Measurements from ENCODE around the gene DIS3L2. TPM values are rescaled to one million over a fixed set of nuclear protein-coding genes. Genes with fewer than 3 reads are reported as not detected.

Gene DIS3L2
- total RNA-seq, 2 donors from 2014 or later, result 19.6 to 22.1 TPM

DNA sequence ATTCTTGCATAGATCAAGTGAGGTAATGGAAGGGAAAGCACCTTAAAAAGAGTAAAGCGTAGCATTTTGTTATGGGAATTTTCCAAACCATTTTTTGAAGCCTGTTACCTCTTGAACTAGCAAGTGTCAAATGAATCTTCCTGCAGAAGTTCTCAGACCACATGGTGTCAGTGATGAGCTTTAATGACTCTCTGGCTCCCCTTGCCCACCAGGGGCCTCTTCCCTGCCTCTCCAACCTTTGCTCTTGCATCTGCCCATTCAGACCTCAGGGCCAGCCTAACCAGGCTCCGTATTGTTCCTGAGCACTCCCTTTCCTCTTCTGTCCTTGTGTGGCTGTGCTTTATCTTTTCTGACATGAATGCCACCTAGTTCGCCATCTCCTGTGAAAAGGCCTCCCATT, 155.9 kb downstream of the DIS3L2 start:
- TF ChIP-seq, protein P1, sequence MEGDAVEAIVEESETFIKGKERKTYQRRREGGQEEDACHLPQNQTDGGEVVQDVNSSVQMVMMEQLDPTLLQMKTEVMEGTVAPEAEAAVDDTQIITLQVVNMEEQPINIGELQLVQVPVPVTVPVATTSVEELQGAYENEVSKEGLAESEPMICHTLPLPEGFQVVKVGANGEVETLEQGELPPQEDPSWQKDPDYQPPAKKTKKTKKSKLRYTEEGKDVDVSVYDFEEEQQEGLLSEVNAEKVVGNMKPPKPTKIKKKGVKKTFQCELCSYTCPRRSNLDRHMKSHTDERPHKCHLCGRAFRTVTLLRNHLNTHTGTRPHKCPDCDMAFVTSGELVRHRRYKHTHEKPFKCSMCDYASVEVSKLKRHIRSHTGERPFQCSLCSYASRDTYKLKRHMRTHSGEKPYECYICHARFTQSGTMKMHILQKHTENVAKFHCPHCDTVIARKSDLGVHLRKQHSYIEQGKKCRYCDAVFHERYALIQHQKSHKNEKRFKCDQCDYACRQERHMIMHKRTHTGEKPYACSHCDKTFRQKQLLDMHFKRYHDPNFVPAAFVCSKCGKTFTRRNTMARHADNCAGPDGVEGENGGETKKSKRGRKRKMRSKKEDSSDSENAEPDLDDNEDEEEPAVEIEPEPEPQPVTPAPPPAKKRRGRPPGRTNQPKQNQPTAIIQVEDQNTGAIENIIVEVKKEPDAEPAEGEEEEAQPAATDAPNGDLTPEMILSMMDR (IDR thresholded peaks at IDR 0.05), result no peak
- Histone ChIP-seq H3K36me3 (no peaks in the 10 kb centered on the region), H3K4me1 (peaks cover 0 to 5% of the 10 kb centered on the region in 2 donors), H3K27ac (no peak overlapping the region), H3K9me3 (no peaks in the 10 kb centered on the region), H3K4me3 (no peak overlapping the region), H3K27me3 (no peaks in the 10 kb centered on the region)
- DNase-seq (ENCODE audit: low spot score), result no peak

DNA sequence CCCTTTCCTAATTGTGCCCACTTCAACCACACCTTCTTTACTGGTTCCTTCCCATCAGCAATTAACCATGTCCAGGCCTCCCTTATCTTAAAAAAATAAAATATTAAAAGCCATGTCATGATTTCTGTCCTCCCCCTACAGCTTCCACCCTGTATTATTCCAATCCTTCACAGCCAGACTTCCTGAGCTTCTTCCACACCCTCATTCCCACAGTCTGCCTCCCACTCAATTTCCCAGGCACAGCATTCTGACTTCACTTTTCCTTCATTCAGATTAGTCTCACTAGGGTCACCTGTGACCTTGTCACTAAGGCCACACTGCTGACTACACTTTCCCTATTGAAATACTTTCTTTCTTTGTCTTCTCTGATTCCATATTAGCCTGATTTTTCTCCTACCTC, 159.4 kb downstream of the DIS3L2 start:
- TF ChIP-seq, protein P1 (IDR thresholded peaks at IDR 0.05), result no peak
- Histone ChIP-seq H3K4me1 (no peaks in the 10 kb centered on the region), H3K27me3 (no peaks in the 10 kb centered on the region), H3K27ac (no peak overlapping the region), H3K9me3 (no peaks in the 10 kb centered on the region), H3K36me3 (no peaks in the 10 kb centered on the region), H3K4me3 (no peak overlapping the region)
- no peak for DNase-seq (ENCODE audit: low spot score)

DNA sequence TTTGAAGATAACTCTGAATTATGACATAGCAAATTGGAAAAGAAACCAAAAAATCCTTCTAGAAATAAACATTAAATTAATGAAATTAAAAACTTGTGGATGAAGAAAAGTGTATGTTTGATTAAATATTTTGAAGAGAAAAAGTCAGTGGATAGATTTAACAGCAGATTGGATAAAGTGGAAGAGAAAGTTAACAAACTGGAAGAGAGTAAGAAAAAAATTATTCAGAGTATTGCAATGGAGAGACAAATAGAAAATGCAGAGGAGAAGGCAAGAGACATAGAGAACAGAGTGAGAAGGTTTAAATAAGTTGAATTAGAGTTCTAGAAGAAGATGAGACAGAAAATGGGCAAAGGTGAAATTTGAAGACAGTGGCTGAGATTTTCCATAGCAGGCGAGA, 162.8 kb downstream of the DIS3L2 start:
- no peak for DNase-seq (ENCODE audit: low spot score)
- TF ChIP-seq, protein P1 (IDR thresholded peaks at IDR 0.05), result no peak
- Histone ChIP-seq H3K9me3 (no peaks in the 10 kb centered on the region), H3K4me3 (no peak overlapping the region), H3K27ac (no peak overlapping the region), H3K36me3 (no peaks in the 10 kb centered on the region), H3K4me1 (no peaks in the 10 kb centered on the region), H3K27me3 (no peaks in the 10 kb centered on the region)

DNA sequence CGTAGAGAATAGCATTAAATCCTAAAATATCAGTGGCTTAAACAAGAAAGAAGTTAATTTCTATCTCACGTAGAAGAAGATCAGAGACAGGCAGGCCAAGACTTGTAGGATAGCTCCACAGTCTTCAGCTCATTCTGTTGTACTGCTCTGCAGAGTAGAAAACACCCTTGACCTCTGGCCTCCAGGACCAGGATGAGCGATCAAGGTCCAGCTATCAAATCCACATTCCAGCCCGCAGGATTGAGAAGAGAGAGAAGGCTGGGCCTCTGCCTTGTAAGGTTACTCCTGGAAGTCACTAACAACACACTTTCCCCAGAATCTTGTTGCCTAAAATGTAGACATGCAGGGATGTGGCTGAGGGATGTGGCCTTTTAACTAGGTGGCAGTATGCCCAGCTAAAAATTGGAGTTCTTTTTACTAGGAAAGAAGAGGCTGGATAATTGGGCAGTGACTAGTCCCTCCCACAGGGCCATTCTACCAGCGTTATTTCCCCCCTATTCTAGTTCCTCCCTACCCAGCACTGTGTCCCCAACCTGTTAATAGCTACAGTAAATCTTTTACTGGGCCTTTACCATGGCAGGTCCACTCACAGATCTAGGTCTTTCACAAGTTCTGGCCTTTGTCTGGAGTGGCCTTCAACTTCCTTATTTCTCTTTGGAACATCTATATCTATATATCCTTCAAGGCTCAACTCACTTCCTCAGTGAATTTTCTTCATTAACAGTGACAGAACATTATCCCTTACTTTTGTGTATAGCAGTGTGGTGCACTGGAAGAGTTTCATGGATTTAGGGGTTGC, 165.0 kb downstream of the DIS3L2 start:
- no peak for DNase-seq (ENCODE audit: low spot score)
- TF ChIP-seq, protein P1 (IDR thresholded peaks at IDR 0.05), result no peak
- no peaks in the 10 kb centered on the region for H3K9me3 ChIP-seq
- no peak overlapping the region for H3K27ac ChIP-seq
- H3K36me3 ChIP-seq, result peaks cover 7% of the 10 kb centered on the region
- no peaks in the 10 kb centered on the region for H3K27me3 ChIP-seq
- H3K4me3 ChIP-seq, result no peak overlapping the region
- no peaks in the 10 kb centered on the region for H3K4me1 ChIP-seq

DNA sequence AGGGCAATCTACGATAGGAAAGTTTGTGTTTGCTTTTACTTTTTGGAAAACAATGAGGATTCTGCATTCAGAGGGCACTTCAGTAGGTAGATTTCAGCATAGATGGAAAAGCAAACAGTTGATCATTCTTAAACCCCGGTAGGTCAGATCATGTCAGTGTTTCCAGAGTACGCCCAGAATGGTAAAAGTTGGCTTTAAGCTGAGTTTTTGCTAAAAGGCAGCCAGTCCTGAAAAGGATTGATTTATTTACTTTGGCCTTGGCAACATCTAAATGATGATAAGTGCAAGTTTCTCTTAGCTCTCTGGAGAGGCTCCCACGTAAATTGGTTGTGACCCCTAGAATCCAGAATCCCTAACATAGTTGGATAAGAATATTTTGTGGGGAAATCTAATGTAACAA, 168.0 kb downstream of the DIS3L2 start:
- H3K9me3 ChIP-seq, result no peaks in the 10 kb centered on the region
- no peak overlapping the region for H3K27ac ChIP-seq
- peaks cover 21% of the 10 kb centered on the region for H3K36me3 ChIP-seq
- H3K4me3 ChIP-seq, result no peak overlapping the region
- no peak for DNase-seq (ENCODE audit: low spot score)
- H3K4me1 ChIP-seq, result no peaks in the 10 kb centered on the region
- TF ChIP-seq, protein P1 (IDR thresholded peaks at IDR 0.05), result no peak
- H3K27me3 ChIP-seq, result no peaks in the 10 kb centered on the region

DNA sequence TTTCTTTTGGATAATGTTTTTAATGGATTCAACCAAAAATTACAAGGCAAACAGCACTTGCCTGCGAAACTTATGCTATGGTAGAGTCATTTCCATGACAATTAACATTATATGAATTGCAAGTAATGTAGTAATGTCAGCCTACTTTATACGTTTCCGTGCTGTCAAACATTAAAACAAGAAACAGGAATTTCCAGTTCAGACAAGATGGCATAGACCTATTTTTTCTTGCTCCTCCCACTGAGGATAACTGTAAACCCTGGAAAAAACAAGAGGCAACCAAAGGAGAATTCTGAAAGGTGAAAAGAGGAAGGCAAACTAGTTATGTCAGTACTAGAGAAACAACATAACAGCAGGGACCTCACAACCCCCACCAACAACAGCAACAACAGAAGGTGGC, 170.7 kb downstream of the DIS3L2 start:
- Histone ChIP-seq H3K27me3 (no peaks in the 10 kb centered on the region), H3K27ac (no peak overlapping the region), H3K9me3 (no peaks in the 10 kb centered on the region), H3K36me3 (peaks cover 21% of the 10 kb centered on the region), H3K4me1 (no peaks in the 10 kb centered on the region), H3K4me3 (no peak overlapping the region)
- TF ChIP-seq, protein P1 (IDR thresholded peaks at IDR 0.05), result no peak
- no peak for DNase-seq (ENCODE audit: low spot score)
